Calu3 (cell line): ENCODE results near the gene ALDH3B2. TPM values are rescaled to one million over a fixed set of nuclear protein-coding genes. Genes with fewer than 3 reads are reported as not detected.

Source experiments
- BruUV-seq: library from RNA; stranded (reverse); fragments of 400-500 nt; replicated peaks from 2 replicates; lab custom pipeline; 2021; lab: Mats Ljungman, UMichigan
- CTCF ChIA-PET: fragments of 300-600 bp; sonication (Branson Sonifier 250); formaldehyde crosslinking; loops from one replicate; lab custom pipeline; 2022; ENCODE audit warnings: antibody characterized with exemption; lab: Charles Lee
- DNase-seq: peaks from one replicate; pipeline ENCODE4 v3.0.0; 2022
- H3K27ac Mint-ChIP-seq: one replicate; pipeline ENCODE4 v1.8.0; 2022; ENCODE audit warnings: mixed read lengths; ENCODE audit not compliant: unreplicated experiment
- H3K27me3 Mint-ChIP-seq: one replicate; pipeline ENCODE4 v1.8.0; 2022; ENCODE audit warnings: mixed read lengths; ENCODE audit not compliant: unreplicated experiment
- H3K36me3 Mint-ChIP-seq: one replicate; pipeline ENCODE4 v1.8.0; 2022; ENCODE audit warnings: mild to moderate bottlenecking, moderate library complexity, mixed read lengths; ENCODE audit not compliant: insufficient read depth, unreplicated experiment
- H3K4me1 Mint-ChIP-seq: one replicate; pipeline ENCODE4 v1.8.0; 2022; ENCODE audit warnings: mild to moderate bottlenecking, low read depth, mixed read lengths; ENCODE audit not compliant: unreplicated experiment
- H3K4me3 Mint-ChIP-seq: one replicate; pipeline ENCODE4 v1.8.0; 2022; ENCODE audit warnings: mild to moderate bottlenecking, low read depth, moderate library complexity, mixed read lengths; ENCODE audit not compliant: unreplicated experiment
- H3K9me3 Mint-ChIP-seq: one replicate; pipeline ENCODE4 v1.8.0; 2022; ENCODE audit warnings: low read depth, mixed read lengths; ENCODE audit not compliant: unreplicated experiment
- CTCF ChIP-seq: fragments of 200-600 bp; IDR thresholded peaks from one replicate; pipeline ENCODE4 v1.8.0; 2022; ENCODE audit warnings: antibody characterized with exemption; ENCODE audit not compliant: unreplicated experiment
- intact Hi-C: fragments of 100-400 bp; cut with micrococcal nuclease; formaldehyde crosslinking; loops from one replicate; pipeline ENCODE4 v1.10.0; 2022; ENCODE audit not compliant: unreplicated experiment
- total RNA-seq: library from RNA; stranded (reverse); gene quantifications from 2 replicates; pipeline ENCODE4 v1.2.3, GENCODE V29; 2022

The ALDH3B2 gene
- total RNA-seq, 1 experiment from 2014 or later = 2.4 TPM

- no peak for TF ChIP-seq CTCF
- CTCF ChIA-PET = interaction anchor here (1.3 kb wide), 1 partner anchor 17 kb away, joined by 5 read pairs; no protein-coding TSS in a partner anchor
- Mint-ChIP-seq H3K4me1 (peaks cover 9% of the 10 kb centered on the region), H3K27ac (peak overlapping the region; percentile 50), H3K4me3 (peak overlapping the region; percentile 77), H3K36me3 (peaks cover 11% of the 10 kb centered on the region), H3K9me3 (no peaks in the 10 kb centered on the region), H3K27me3 (no peaks in the 10 kb centered on the region)
- intact Hi-C loops = loop anchor here (10.0 kb wide), 1 partner anchor 75 kb away; no protein-coding TSS in a partner anchor
- no TSS peak for BruUV-seq
- no peak for DNase-seq
These were observed 24.6 kb downstream of the ALDH3B2 start for GRCh38 chr11:67649634-67650510.

GRCh38 chr11:67648796-67649613, 25.4 kb downstream of the ALDH3B2 start:
- H3K36me3 Mint-ChIP-seq = peaks cover 11% of the 10 kb centered on the region
- H3K4me1 Mint-ChIP-seq = peaks cover 9% of the 10 kb centered on the region
- CTCF ChIA-PET = no interaction called here
- H3K4me3 Mint-ChIP-seq = no peak overlapping the region
- H3K27ac Mint-ChIP-seq = no peak overlapping the region
- intact Hi-C loops = no loop called here
- no peaks in the 10 kb centered on the region for H3K9me3 Mint-ChIP-seq
- no TSS peak for BruUV-seq
- no peaks in the 10 kb centered on the region for H3K27me3 Mint-ChIP-seq
- TF ChIP-seq CTCF = no peak
- no peak for DNase-seq

- H3K4me1 Mint-ChIP-seq = peaks cover 9% of the 10 kb centered on the region
- H3K9me3 Mint-ChIP-seq = no peaks in the 10 kb centered on the region
- DNase-seq = no peak
- no TSS peak for BruUV-seq
- TF ChIP-seq CTCF = no peak
- no peaks in the 10 kb centered on the region for H3K27me3 Mint-ChIP-seq
- CTCF ChIA-PET = no interaction called here
- H3K27ac Mint-ChIP-seq = no peak overlapping the region
- peaks cover 11% of the 10 kb centered on the region for H3K36me3 Mint-ChIP-seq
- intact Hi-C loops = no loop called here
- H3K4me3 Mint-ChIP-seq = no peak overlapping the region
These were observed 26.2 kb downstream of the ALDH3B2 start for GRCh38 chr11:67648140-67648795.

GRCh38 chr11:67647471-67647870, 27.0 kb downstream of the ALDH3B2 start:
- peaks cover 11% of the 10 kb centered on the region for H3K36me3 Mint-ChIP-seq
- TF ChIP-seq CTCF = no peak
- H3K4me3 Mint-ChIP-seq = no peak overlapping the region
- no peak overlapping the region for H3K27ac Mint-ChIP-seq
- intact Hi-C loops = no loop called here
- H3K27me3 Mint-ChIP-seq = no peaks in the 10 kb centered on the region
- H3K9me3 Mint-ChIP-seq = no peaks in the 10 kb centered on the region
- H3K4me1 Mint-ChIP-seq = peaks cover 4% of the 10 kb centered on the region
- CTCF ChIA-PET = interaction anchor here (0.9 kb wide), 1 partner anchor 16 kb away, joined by 3 read pairs; no protein-coding TSS in a partner anchor
- no peak for DNase-seq
- BruUV-seq = no TSS peak
